GM19193 (cell line): ENCODE results near the gene PPP1CA.

Experiments used
- POLR2A ChIP-seq: IDR thresholded peaks from 4 replicates; pipeline ENCODE4 v1.6.1; 2011; ENCODE audit not compliant: insufficient read depth, insufficient read length; ENCODE audit errors: extremely low read depth

Gene PPP1CA

GRCh38 chr11:67401495-67402191 lies at the start of gene PPP1CA:
PPP1CA (minus strand) TSS chr11:67401858; CDS start chr11:67401782, 76 bp downstream.
- peak; percentile 89 for TF ChIP-seq POLR2A

- TF ChIP-seq POLR2A = no peak
Observed at GRCh38 chr11:67450796-67451657, 49.4 kb upstream of the PPP1CA start.

GRCh38 chr11:67449116-67449844 lies 47.6 kb upstream of the PPP1CA start:
- no peak for TF ChIP-seq POLR2A

GRCh38 chr11:67448220-67448609 lies 46.6 kb upstream of the PPP1CA start:
- no peak for TF ChIP-seq POLR2A

- TF ChIP-seq POLR2A = no peak
Observed at GRCh38 chr11:67445515-67445914, 43.9 kb upstream of the PPP1CA start.

- no peak for TF ChIP-seq POLR2A
Observed at GRCh38 chr11:67442504-67443404, 41.1 kb upstream of the PPP1CA start.

- TF ChIP-seq POLR2A = no peak
Observed at GRCh38 chr11:67441731-67442351, 40.2 kb upstream of the PPP1CA start.

GRCh38 chr11:67441098-67441563 lies 39.5 kb upstream of the PPP1CA start:
- TF ChIP-seq POLR2A = peak; percentile 43

GRCh38 chr11:67440229-67441097 lies 38.8 kb upstream of the PPP1CA start:
- TF ChIP-seq POLR2A = no peak

- TF ChIP-seq POLR2A = no peak
Observed at GRCh38 chr11:67439321-67440228, 37.9 kb upstream of the PPP1CA start.

GRCh38 chr11:67438158-67438902 lies 36.7 kb upstream of the PPP1CA start:
- TF ChIP-seq POLR2A = peak; percentile 74
